A673 (cell line): ENCODE results near the gene CRLF1. TPM values are rescaled to one million over a fixed set of nuclear protein-coding genes. Genes with fewer than 3 reads are reported as not detected.

Source experiments
- BruUV-seq: library from RNA; stranded (reverse); fragments of 400-500 nt; replicated peaks from 2 replicates; lab custom pipeline; 2021; lab: Mats Ljungman, UMichigan
- CTCF ChIA-PET: fragments of 300-600 bp; sonication (Branson Sonifier 250); formaldehyde crosslinking; loops from one replicate; lab custom pipeline; 2022; ENCODE audit warnings: antibody characterized with exemption; lab: Charles Lee
- POLR2A ChIA-PET: fragments of 300-600 bp; sonication (Branson Sonifier 250); formaldehyde crosslinking; loops from one replicate; lab custom pipeline; 2022; ENCODE audit warnings: antibody characterized with exemption; ENCODE audit not compliant: low non-redundant PET; lab: Charles Lee
- DNase-seq: peaks from one replicate; pipeline ENCODE4 v3.0.0-alpha.2; 2015; ENCODE audit warnings: low spot score
- H3K27ac ChIP-seq: fragments of 200-600 bp; sonication (generic); 2 replicates; pipeline ENCODE4 v1.5.1; 2016; ENCODE audit warnings: mixed run types, low read depth, mild to moderate bottlenecking, mixed read lengths, antibody characterized with exemption, low read length; ENCODE audit not compliant: poor library complexity, severe bottlenecking
- H3K27me3 ChIP-seq: fragments of 200-600 bp; sonication (generic); replicated peaks from 2 replicates; pipeline ENCODE4 v1.6.1; 2017; ENCODE audit warnings: mixed run types, low read depth, mild to moderate bottlenecking, mixed read lengths, antibody characterized with exemption, low read length; ENCODE audit not compliant: insufficient read depth, poor library complexity
- H3K36me3 ChIP-seq: fragments of 200-600 bp; sonication (generic); 2 replicates; pipeline ENCODE4 v1.6.1; 2016; ENCODE audit warnings: mixed run types, mild to moderate bottlenecking, mixed read lengths, antibody characterized with exemption, low read length; ENCODE audit not compliant: insufficient read depth, poor library complexity, severe bottlenecking
- H3K4me1 ChIP-seq: fragments of 200-600 bp; sonication (generic); 2 replicates; pipeline ENCODE4 v1.6.1; 2017; ENCODE audit warnings: mixed run types, mild to moderate bottlenecking, mixed read lengths, antibody characterized with exemption, low read length; ENCODE audit not compliant: insufficient read depth, poor library complexity, severe bottlenecking
- H3K4me3 ChIP-seq: fragments of 200-600 bp; sonication (generic); 2 replicates; pipeline ENCODE4 v1.5.1; 2016; ENCODE audit warnings: low read depth, mixed run types, mild to moderate bottlenecking, mixed read lengths, low read length; ENCODE audit not compliant: poor library complexity, severe bottlenecking
- H3K9me3 ChIP-seq: fragments of 200-600 bp; sonication (generic); 2 replicates; pipeline ENCODE4 v1.6.1; 2016; ENCODE audit warnings: mixed run types, low read depth, mild to moderate bottlenecking, mixed read lengths, antibody characterized with exemption, low read length; ENCODE audit not compliant: poor library complexity, severe bottlenecking
- EZH2 ChIP-seq: fragments of 200-600 bp; sonication (generic); IDR thresholded peaks from 2 replicates; pipeline ENCODE4 v1.6.1; 2017; ENCODE audit warnings: borderline replicate concordance, low read depth, mild to moderate bottlenecking, mixed read lengths, antibody characterized with exemption, low read length; ENCODE audit not compliant: poor library complexity, severe bottlenecking
- intact Hi-C: fragments of 100-400 bp; cut with micrococcal nuclease; formaldehyde crosslinking; loops from one replicate; pipeline ENCODE4 v1.10.0; 2022; ENCODE audit not compliant: unreplicated experiment
- total RNA-seq: library from RNA; stranded (reverse); gene quantifications from 2 replicates; pipeline ENCODE4 v1.2.3, GENCODE V29; 2021
- TF ChIP-seq, protein P1 (sequence below): fragments of 300-800, 200-600 bp; sonication (generic); conservative IDR thresholded peaks from 2 replicates; pipeline ENCODE4 v1.5.1; 2017; ENCODE audit warnings: low read depth, mild to moderate bottlenecking, antibody characterized with exemption, low read length, moderate library complexity, mixed read lengths

CRLF1 gene
- total RNA-seq, 1 experiment from 2014 or later, result 192 TPM

DNA sequence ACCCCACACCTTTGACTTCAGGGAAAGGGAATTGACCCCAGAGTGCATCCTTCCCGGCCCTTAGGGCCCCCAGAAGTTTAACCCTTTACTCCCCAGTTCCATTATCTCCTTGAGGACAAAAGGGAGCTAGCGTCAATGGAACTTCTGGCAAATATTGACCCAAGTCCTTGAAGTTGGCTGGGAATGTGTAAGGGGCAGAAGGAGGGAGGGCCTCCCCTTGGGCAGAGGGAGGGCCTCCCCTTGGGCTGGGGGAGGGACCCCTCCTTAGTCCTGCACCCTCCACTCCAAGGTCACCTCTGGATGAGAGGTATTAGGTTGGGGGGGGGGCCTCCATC is 3.1 kb upstream of the CRLF1 start:
- TF ChIP-seq, protein P1, sequence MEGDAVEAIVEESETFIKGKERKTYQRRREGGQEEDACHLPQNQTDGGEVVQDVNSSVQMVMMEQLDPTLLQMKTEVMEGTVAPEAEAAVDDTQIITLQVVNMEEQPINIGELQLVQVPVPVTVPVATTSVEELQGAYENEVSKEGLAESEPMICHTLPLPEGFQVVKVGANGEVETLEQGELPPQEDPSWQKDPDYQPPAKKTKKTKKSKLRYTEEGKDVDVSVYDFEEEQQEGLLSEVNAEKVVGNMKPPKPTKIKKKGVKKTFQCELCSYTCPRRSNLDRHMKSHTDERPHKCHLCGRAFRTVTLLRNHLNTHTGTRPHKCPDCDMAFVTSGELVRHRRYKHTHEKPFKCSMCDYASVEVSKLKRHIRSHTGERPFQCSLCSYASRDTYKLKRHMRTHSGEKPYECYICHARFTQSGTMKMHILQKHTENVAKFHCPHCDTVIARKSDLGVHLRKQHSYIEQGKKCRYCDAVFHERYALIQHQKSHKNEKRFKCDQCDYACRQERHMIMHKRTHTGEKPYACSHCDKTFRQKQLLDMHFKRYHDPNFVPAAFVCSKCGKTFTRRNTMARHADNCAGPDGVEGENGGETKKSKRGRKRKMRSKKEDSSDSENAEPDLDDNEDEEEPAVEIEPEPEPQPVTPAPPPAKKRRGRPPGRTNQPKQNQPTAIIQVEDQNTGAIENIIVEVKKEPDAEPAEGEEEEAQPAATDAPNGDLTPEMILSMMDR, result no peak
- no peak for TF ChIP-seq EZH2
- ChIA-PET CTCF (no interaction called here), POLR2A (no interaction called here)
- no peak for DNase-seq
- intact Hi-C loops, result no loop called here
- no TSS peak for BruUV-seq
- Histone ChIP-seq H3K36me3 (no peaks in the 10 kb centered on the region), H3K4me3 (no peak overlapping the region), H3K9me3 (no peaks in the 10 kb centered on the region), H3K27ac (no peak overlapping the region), H3K27me3 (no peaks in the 10 kb centered on the region), H3K4me1 (peaks cover 56% of the 10 kb centered on the region)

DNA sequence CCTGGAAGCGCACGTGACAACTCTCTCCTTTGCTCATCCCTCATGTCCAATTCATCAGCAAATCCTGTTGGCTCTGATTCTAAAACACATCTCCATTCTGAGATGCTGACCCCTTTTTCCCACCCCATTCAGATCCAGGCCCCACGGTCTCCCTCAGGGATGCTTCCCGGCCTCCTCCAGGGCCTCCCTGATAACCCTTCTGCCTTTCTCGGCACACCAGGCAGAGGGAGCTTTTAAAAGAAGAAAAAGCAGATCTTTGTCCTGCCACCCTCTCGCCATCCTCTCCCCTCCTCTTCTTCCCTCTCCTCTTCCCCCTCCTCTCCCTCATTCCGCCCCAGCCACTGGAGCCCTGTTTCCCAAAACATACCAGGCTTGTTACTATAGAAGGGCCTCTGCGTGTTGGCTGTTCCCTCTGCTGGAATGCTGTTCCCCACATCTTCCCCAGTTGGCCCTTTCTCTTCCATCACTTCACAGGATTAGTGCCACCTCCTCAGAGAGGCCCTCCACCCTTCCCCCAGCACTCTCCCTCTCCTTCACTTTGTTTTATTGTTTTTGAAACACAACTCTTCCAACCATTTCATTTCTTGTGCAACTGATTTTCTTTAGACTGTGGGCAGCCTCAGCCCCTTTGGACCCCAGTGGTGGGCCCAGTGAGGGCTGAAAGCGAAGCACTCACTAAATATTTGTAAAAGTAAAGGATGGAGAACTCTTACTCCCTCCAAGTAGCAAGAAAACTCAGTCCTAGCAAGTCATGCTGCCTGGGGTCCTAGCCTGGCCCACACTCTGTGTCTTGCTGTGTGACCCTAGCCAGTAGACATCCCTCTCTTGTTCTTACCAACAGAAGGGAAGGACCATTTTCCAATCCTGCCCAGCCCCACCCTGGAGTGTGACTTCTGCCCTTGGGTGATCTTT is 2.5 kb upstream of the CRLF1 start:
- H3K9me3 ChIP-seq, result no peaks in the 10 kb centered on the region
- no peak for DNase-seq
- BruUV-seq, result no TSS peak
- TF ChIP-seq, protein P1, result no peak
- no peak for TF ChIP-seq EZH2
- POLR2A ChIA-PET, result no interaction called here
- intact Hi-C loops, result no loop called here
- peaks cover 62% of the 10 kb centered on the region for H3K4me1 ChIP-seq
- no peaks in the 10 kb centered on the region for H3K27me3 ChIP-seq
- CTCF ChIA-PET, result no interaction called here
- no peaks in the 10 kb centered on the region for H3K36me3 ChIP-seq
- H3K4me3 ChIP-seq, result no peak overlapping the region
- H3K27ac ChIP-seq, result no peak overlapping the region

DNA sequence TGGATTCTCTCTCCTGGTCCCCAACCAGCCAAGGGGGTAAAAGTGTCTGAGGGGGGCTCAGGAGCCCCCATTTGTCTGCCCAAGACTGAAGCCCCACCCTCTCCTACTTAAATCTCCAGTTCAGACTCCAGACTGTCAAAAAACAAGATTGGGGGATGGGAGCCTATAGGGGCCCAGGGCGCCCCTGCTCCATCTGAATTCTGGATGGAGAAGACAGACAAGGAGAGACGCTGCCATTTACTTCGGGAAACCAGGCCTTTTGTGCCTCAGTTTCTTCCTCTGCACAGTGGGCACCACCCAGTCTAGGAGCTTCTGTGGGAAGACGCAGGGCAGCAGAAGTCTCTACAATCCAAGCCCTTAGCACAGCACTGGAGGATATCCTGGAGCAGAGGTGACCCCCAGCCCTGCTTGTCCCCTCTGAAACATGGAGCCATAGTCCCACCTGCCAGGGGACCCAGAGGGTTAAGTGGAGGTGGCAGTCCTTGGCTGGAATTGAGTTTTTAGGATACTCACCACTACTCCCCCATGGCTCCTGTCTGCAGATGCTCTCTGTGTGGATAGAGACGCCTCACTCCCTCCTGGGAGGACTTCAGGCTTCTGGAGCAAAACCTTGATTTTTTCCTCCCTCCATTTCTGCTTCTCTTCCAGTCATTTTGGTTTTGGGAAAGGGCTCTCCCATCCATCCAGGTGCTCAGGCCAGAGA is 1.7 kb upstream of the CRLF1 start:
- TF ChIP-seq, protein P1, result no peak
- no peak for TF ChIP-seq EZH2
- CTCF ChIA-PET, result no interaction called here
- Histone ChIP-seq H3K36me3 (no peaks in the 10 kb centered on the region), H3K9me3 (no peaks in the 10 kb centered on the region), H3K4me3 (peak overlapping the region; percentile 53), H3K27me3 (no peaks in the 10 kb centered on the region), H3K27ac (no peak overlapping the region), H3K4me1 (peaks cover 65% of the 10 kb centered on the region)
- intact Hi-C loops, result no loop called here
- no peak for DNase-seq
- no TSS peak for BruUV-seq
- POLR2A ChIA-PET, result no interaction called here
